ENCODE measurements around the gene ARHGAP12.

DNA sequence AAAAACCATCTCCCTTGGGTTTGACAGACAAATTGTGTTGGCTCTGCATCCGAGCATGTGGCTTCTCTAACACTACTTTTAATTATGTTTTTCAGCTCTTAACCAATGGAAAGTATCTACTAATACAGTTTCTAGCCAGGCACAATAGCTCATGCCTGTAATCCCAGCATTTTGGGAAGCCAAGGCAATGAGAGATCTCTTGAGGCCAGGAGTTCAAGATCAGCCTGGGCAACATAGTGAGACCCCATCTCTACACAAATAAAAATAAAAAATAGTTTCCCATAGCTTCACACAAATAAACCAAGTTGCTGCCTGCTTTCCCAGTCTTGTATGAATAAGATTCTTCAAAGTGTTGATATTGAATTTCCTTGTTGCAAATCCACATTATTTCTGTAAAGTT is 13.8 kb upstream of the ARHGAP12 start:
- TF ChIP-seq CTCF (IDR thresholded peaks at IDR 0.05 in 8 of 11, conservative IDR thresholded peaks at IDR 0.05 in 3 of 11) = no peak
- no peak for TF ChIP-seq POLR2AphosphoS5 (IDR thresholded peaks at IDR 0.05)

All from spleen (tissue), 7 donors.